ENCODE measurements around the gene C1QB.
A peak's percentile ranks its signal among the peaks of the same experiment; 100 is the strongest.

Gene C1QB

DNA sequence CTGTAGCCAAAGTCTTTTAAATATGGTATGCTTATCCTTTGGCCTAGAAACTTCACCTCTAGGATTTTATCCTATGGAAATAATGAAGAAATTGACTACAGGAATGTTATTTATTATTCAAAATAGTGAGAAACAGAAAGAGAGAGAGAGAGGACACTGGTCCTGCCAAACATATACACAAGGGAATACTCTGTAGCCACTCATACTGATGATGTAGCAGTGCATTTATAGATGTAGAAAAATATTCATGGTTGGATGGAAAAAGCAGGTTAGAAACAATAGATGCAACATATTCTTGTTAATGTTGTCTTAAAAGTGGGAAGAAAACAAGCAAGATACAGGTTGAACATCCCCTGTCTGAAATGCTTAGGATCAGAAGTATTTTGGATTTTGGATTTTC, 35.4 kb downstream of the C1QB start:
- no peak overlapping the region for H3K4me3 ChIP-seq (replicated peaks; ENCODE audit: low read depth, low read length)
- no peak for DNase-seq (ENCODE audit: low read depth)
- TF ChIP-seq, protein P1, sequence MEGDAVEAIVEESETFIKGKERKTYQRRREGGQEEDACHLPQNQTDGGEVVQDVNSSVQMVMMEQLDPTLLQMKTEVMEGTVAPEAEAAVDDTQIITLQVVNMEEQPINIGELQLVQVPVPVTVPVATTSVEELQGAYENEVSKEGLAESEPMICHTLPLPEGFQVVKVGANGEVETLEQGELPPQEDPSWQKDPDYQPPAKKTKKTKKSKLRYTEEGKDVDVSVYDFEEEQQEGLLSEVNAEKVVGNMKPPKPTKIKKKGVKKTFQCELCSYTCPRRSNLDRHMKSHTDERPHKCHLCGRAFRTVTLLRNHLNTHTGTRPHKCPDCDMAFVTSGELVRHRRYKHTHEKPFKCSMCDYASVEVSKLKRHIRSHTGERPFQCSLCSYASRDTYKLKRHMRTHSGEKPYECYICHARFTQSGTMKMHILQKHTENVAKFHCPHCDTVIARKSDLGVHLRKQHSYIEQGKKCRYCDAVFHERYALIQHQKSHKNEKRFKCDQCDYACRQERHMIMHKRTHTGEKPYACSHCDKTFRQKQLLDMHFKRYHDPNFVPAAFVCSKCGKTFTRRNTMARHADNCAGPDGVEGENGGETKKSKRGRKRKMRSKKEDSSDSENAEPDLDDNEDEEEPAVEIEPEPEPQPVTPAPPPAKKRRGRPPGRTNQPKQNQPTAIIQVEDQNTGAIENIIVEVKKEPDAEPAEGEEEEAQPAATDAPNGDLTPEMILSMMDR (IDR thresholded peaks at IDR 0.05; ENCODE audit: low read length, missing control alignments) = no peak

DNA sequence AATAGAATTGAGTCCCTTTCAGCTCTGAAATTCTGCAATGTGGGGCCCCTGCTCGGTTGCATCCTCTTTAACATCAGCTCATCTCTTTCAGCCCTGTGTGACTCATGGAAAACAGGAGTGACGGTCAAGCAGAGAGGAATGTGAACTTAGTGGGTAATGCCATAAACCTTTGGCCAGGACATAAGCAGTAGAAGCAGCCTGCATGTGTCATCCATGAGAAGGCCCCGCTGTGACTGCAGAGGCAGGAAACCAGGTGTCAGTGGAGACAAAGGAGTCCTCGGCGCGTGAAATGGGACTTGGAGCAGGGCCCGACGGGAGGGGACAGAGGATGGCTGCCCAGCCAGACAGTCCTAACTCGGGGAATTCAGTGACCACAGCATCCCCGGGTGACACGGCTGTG, 36.5 kb downstream of the C1QB start:
- TF ChIP-seq, protein P1 (IDR thresholded peaks at IDR 0.05; ENCODE audit: low read length, missing control alignments) = no peak
- peak; percentile 72 for DNase-seq (ENCODE audit: low read depth)
- H3K4me3 ChIP-seq (replicated peaks; ENCODE audit: low read depth, low read length) = no peak overlapping the region

DNA sequence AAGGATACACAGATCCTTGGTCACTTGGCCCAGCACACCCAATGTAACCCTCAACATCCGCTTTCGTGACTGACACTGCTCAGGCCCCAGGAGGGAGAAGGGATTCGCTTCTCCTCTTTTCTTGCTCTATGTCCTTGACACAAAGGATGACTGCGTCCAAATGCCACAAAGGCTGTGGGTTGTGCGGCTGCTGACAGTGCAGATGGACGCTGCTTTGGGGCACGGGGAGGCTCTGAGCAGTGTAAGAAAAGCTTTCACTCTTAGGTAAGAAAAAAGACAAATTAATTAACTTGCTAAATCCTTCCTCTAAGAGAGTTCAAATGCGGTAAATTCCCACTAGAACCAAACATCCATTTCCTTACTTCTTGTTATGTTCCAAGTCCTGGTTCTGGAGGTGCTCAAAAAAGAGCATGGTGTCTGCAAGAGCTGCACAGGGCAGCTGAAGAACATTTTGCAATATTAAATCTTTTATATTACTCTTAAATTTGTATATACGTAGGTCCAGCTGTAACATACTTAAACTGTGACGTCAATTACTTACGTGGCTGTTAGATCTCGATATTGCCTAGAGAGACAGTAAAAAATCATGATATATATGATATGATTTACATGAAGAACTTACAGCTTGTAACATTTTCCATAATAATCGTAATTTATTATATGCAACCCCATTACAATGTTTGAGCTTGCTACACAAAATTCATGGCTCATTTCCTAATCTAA, 38.2 kb downstream of the C1QB start:
- no peak for DNase-seq (ENCODE audit: low read depth)

DNA sequence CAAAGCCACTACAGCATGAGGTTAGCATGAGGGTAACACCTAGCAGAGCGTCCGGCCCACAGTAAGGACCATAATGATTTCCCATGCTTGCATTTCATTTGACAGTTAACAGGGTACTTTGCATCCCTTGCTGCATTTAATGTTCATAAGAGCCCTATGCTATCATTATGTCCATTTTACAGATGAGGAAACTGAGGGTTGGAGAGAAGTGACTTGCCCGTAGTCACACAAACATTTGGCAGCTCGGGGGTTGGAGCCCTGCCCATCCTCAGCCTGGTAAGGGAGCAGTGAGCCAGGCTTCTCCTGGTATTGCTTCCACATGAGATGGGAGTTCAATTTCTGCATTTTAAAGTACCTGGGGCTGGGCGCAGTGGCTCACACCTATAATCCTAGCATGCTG, 41.1 kb downstream of the C1QB start:
- no peak overlapping the region for H3K4me3 ChIP-seq (replicated peaks; ENCODE audit: low read depth, low read length)
- TF ChIP-seq, protein P1 (IDR thresholded peaks at IDR 0.05; ENCODE audit: low read length, missing control alignments) = no peak
- DNase-seq (ENCODE audit: low read depth) = no peak

More for the DNA sequence above, 38.2 kb downstream of the C1QB start:
- TF ChIP-seq, protein P1 (IDR thresholded peaks at IDR 0.05; ENCODE audit: low read length, missing control alignments) = no peak
- H3K4me3 ChIP-seq (replicated peaks; ENCODE audit: low read depth, low read length) = no peak overlapping the region

DNA sequence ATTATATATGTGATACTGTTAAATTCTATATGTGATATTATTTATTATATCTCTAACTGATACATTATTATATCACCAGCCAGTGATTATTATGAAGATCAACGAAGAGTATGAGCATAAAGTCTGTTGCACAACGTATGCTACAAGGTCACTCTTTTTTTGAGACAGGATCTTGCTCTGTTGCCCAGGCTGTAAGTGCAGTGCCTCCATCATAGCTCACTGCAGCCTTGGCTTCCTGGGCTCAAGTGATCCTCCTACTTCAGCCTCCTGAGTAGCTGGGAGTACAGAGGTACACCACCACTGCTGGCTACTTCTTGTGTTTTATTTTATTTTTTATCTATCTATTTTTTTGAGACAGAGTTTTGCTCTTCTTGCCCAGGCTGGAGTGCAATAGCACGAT, 43.6 kb downstream of the C1QB start:
- DNase-seq (ENCODE audit: low read depth) = no peak
- TF ChIP-seq, protein P1 (IDR thresholded peaks at IDR 0.05; ENCODE audit: low read length, missing control alignments) = no peak
- H3K4me3 ChIP-seq (replicated peaks; ENCODE audit: low read depth, low read length) = no peak overlapping the region

DNA sequence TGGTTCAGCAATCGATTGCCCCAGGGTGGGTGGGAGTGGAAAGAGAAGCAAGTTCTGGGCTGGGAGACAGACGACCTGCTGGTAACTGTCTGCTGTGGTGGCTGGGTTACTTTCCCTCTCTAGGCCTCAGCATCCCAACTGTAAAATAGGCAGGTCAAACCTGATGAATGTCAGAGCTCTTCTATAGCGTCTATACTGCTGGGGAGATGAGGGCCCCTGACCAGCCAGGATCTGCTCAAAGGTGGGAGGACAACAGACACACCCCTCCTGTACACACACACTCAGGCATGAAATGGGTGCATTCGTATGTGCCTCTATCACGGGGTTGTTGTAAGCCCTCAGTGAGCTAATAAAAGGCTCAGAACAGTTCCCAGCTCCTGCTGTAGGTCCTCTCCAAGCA, 44.9 kb downstream of the C1QB start:
- TF ChIP-seq, protein P1 (IDR thresholded peaks at IDR 0.05; ENCODE audit: low read length, missing control alignments) = no peak
- no peak overlapping the region for H3K4me3 ChIP-seq (replicated peaks; ENCODE audit: low read depth, low read length)
- DNase-seq (ENCODE audit: low read depth) = no peak
